Hepatocyte (in vitro differentiated cells): ENCODE measurements around the gene ABCA3. TPM values are rescaled to one million over a fixed set of nuclear protein-coding genes. Genes with fewer than 3 reads are reported as not detected.

Experiments
- DNase-seq: peaks from one replicate; pipeline ENCODE4 v3.0.0-alpha.2; 2016; ENCODE audit warnings: low spot score
- H2AFZ ChIP-seq: fragments of 200-600 bp; sonication (generic); 2 replicates; pipeline ENCODE4 v1.6.0; 2016; ENCODE audit warnings: antibody characterized with exemption, mild to moderate bottlenecking
- H3K27ac ChIP-seq: fragments of 200-600 bp; sonication (generic); 2 replicates; pipeline ENCODE4 v1.5.1; 2016; ENCODE audit warnings: mild to moderate bottlenecking
- H3K27me3 ChIP-seq: fragments of 200-600 bp; sonication (generic); 2 replicates; pipeline ENCODE4 v1.6.1; 2016
- H3K36me3 ChIP-seq: fragments of 200-600 bp; sonication (generic); replicated peaks from 2 replicates; pipeline ENCODE4 v1.5.1; 2016; ENCODE audit warnings: low read depth; ENCODE audit not compliant: insufficient read depth
- H3K4me1 ChIP-seq: fragments of 200-600 bp; sonication (generic); 2 replicates; pipeline ENCODE4 v1.5.1; 2016; ENCODE audit warnings: mild to moderate bottlenecking, moderate library complexity; ENCODE audit not compliant: insufficient read depth
- H3K4me2 ChIP-seq: fragments of 200-600 bp; sonication (generic); 2 replicates; pipeline ENCODE4 v1.6.0; 2016
- H3K4me3 ChIP-seq: fragments of 200-600 bp; sonication (generic); 2 replicates; pipeline ENCODE4 v1.5.1; 2016; ENCODE audit warnings: mild to moderate bottlenecking
- H3K79me2 ChIP-seq: fragments of 200-600 bp; sonication (generic); 2 replicates; pipeline ENCODE4 v1.6.0; 2017; ENCODE audit warnings: mild to moderate bottlenecking
- H3K9me2 ChIP-seq: fragments of 200-600 bp; sonication (generic); replicated peaks from 2 replicates; pipeline ENCODE4 v1.6.0; 2017; ENCODE audit warnings: mild to moderate bottlenecking; ENCODE audit not compliant: insufficient read depth
- H3K9me3 ChIP-seq: fragments of 200-600 bp; sonication (generic); 2 replicates; pipeline ENCODE4 v1.5.1; 2016; ENCODE audit warnings: low read depth, mild to moderate bottlenecking
- H4K20me1 ChIP-seq: fragments of 200-600 bp; sonication (generic); 2 replicates; pipeline ENCODE4 v1.6.0; 2016; ENCODE audit warnings: mild to moderate bottlenecking; ENCODE audit not compliant: insufficient read depth, poor library complexity, severe bottlenecking
- CTCF ChIP-seq: fragments of 200-600 bp; sonication (generic); IDR thresholded peaks from 2 replicates; pipeline ENCODE4 v1.5.1; 2016; ENCODE audit warnings: antibody characterized with exemption, mild to moderate bottlenecking; ENCODE audit not compliant: poor library complexity
- EZH2 ChIP-seq: fragments of 200-600 bp; sonication (generic); IDR thresholded peaks from 2 replicates; pipeline ENCODE4 v1.6.1; 2016; ENCODE audit warnings: antibody characterized with exemption, mild to moderate bottlenecking, borderline replicate concordance
- EZH2phosphoT487 ChIP-seq: fragments of 200-600 bp; sonication (generic); IDR thresholded peaks from one replicate; pipeline ENCODE4 v1.6.1; 2018; ENCODE audit warnings: antibody characterized with exemption, mild to moderate bottlenecking, low read depth, moderate library complexity; ENCODE audit not compliant: unreplicated experiment, severe bottlenecking
- WGBS: methylation state at CpG from one replicate; pipeline ENCODE4 v1.1.6; 2016; ENCODE audit warnings: low lambda C conversion rate; ENCODE audit errors: missing lambda C conversion rate; 5-methylcytosine and 5-hydroxymethylcytosine counted together
- polyA plus RNA-seq: library from polyadenylated mRNA; unstranded; fragments of >200 nt; fragmentation: Nextera tagmentation; extraction: Ambion mirVana; gene quantifications from 2 replicates; pipeline ENCODE4 v1.2.1, GENCODE V29; 2016
- total RNA-seq: library from RNA; depleted of rRNA; stranded (reverse); fragments of >200 nt; gene quantifications from 2 replicates; pipeline ENCODE4 v1.2.3, GENCODE V29; 2014

Gene ABCA3
- total and polyA plus RNA-seq, 2 experiments from 2014 or later, result 0.94 to 1.8 TPM

- Histone ChIP-seq H3K9me2 (no peaks in the 10 kb centered on the region), H3K27ac (no peak overlapping the region), H3K4me1 (no peaks in the 10 kb centered on the region), H3K27me3 (no peaks in the 10 kb centered on the region), H3K4me3 (no peak overlapping the region), H3K9me3 (no peaks in the 10 kb centered on the region), H4K20me1 (no peaks in the 10 kb centered on the region), H3K36me3 (no peaks in the 10 kb centered on the region), H2AFZ (no peak overlapping the region), H3K79me2 (no peaks in the 10 kb centered on the region), H3K4me2 (no peak overlapping the region)
- TF ChIP-seq EZH2phosphoT487 (no peak), CTCF (no peak), EZH2 (no peak)
- WGBS, result 92% methylated on average over 36 of the region's 37 CpGs
- DNase-seq, result no peak
Observed at GRCh38 chr16:2284001-2284770, 56.3 kb downstream of the ABCA3 start.

GRCh38 chr16:2282866-2283555, 57.5 kb downstream of the ABCA3 start:
- Histone ChIP-seq H3K27ac (no peak overlapping the region), H3K4me3 (no peak overlapping the region), H3K9me3 (no peaks in the 10 kb centered on the region), H2AFZ (no peak overlapping the region), H3K9me2 (no peaks in the 10 kb centered on the region), H3K79me2 (no peaks in the 10 kb centered on the region), H3K4me2 (no peak overlapping the region), H3K27me3 (no peaks in the 10 kb centered on the region), H3K4me1 (no peaks in the 10 kb centered on the region), H4K20me1 (no peaks in the 10 kb centered on the region), H3K36me3 (no peaks in the 10 kb centered on the region)
- 83% methylated on average over 25 of the region's 26 CpGs for WGBS
- no peak for DNase-seq
- TF ChIP-seq CTCF (no peak), EZH2phosphoT487 (no peak), EZH2 (no peak)

GRCh38 chr16:2282262-2282661, 58.3 kb downstream of the ABCA3 start:
- H3K9me2 ChIP-seq, result no peaks in the 10 kb centered on the region
- H3K27me3 ChIP-seq, result no peaks in the 10 kb centered on the region
- 67% methylated on average over 5 of the region's 5 CpGs for WGBS
- H3K4me3 ChIP-seq, result no peak overlapping the region
- no peak overlapping the region for H2AFZ ChIP-seq
- no peaks in the 10 kb centered on the region for H3K79me2 ChIP-seq
- H3K4me1 ChIP-seq, result no peaks in the 10 kb centered on the region
- no peaks in the 10 kb centered on the region for H4K20me1 ChIP-seq
- H3K9me3 ChIP-seq, result no peaks in the 10 kb centered on the region
- TF ChIP-seq CTCF, result no peak
- no peak for TF ChIP-seq EZH2phosphoT487
- no peak for TF ChIP-seq EZH2
- no peak overlapping the region for H3K4me2 ChIP-seq
- no peak overlapping the region for H3K27ac ChIP-seq
- no peaks in the 10 kb centered on the region for H3K36me3 ChIP-seq
- DNase-seq, result no peak
